ENCODE results near the gene GFOD1. TPM values are rescaled to one million over a fixed set of nuclear protein-coding genes. Genes with fewer than 3 reads are reported as not detected.
"Not testable (repeated sequence)": the region's sequence is repeated elsewhere in the genome, so short reads cannot be mapped to it uniquely, and the experiment has no call there.

GFOD1 gene
- polyA plus RNA-seq, 4 donors = 1.1 to 2.0 (median 1.9) TPM

GRCh38 chr6:13447949-13448724 lies 39.3 kb downstream of the GFOD1 start:
- no peak for DNase-seq (ENCODE audit: low read depth in 4 of 4, low spot score in 2 of 4)

DNA sequence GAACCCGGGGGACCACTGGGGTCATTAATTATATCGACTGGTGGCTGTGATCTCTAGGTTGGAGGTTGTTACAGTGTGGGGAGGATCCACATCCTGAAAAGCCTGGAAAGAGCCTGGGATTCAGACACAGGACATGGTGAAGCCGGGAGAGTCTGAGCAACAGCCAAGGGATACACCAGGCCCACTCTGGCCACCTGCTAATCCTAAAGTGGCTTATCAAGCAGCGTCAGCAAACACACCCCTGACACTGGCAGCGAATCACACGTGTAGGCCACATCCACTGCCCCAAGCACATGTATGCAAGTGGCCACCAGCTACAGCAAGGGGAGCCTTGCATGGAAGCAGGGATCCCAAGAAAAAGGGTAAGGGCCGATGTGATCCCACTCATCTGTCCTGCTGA lies 41.0 kb downstream of the GFOD1 start:
- DNase-seq (ENCODE audit: low read depth in 4 of 4, low spot score in 2 of 4) = no peak

GRCh38 chr6:13445744-13446115 lies 41.7 kb downstream of the GFOD1 start:
- no peak for DNase-seq (ENCODE audit: low read depth in 4 of 4, low spot score in 2 of 4)

GRCh38 chr6:13445005-13445743 lies 42.2 kb downstream of the GFOD1 start:
- no peak for DNase-seq (ENCODE audit: low read depth in 4 of 4, low spot score in 2 of 4)

DNA sequence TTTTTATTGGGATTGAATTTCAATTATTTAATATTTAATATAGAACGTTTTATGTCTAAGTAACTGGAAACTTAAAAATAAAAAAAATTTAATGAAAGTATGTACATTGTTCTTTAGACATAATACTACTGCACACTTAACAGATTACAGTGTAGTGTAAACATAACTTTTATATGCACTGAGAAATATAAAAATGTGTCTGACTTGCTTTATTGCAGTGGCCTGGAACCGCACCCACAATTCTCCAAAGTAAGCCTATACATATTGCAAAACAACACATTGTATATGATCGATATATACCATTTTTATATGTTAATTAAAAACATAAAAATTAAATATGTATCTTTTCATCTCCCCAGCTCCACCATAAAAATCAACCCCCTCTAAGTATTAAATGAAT lies 42.8 kb downstream of the GFOD1 start:
- DNase-seq (ENCODE audit: low read depth in 4 of 4, low spot score in 2 of 4) = no peak

- DNase-seq (ENCODE audit: low read depth in 4 of 4, low spot score in 2 of 4) = not testable (repeated sequence)
These were observed 43.4 kb downstream of the GFOD1 start for GRCh38 chr6:13443978-13444377.

- DNase-seq (ENCODE audit: low read depth in 4 of 4, low spot score in 2 of 4) = no peak
These were observed 45.6 kb downstream of the GFOD1 start for GRCh38 chr6:13441778-13442177.

DNA sequence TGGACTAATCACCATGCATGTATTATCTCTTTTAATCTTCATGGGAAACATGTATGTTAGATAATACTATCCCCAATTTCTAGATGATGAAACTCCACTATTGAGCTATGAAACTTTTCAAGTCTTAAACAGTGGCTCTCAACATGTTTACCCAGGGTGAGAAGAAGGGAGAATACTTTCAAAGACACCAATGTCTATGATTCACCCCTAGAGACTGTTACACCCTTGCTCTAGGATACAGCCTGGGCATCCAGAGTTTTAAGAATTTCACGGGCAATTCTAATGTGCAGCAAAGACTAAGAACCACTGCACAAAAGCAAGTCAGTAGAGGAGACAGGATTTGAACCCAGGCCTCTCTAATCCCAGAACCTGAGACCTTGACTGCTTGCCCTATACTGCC lies 47.8 kb downstream of the GFOD1 start:
- no peak for DNase-seq (ENCODE audit: low read depth in 4 of 4, low spot score in 2 of 4)

DNA sequence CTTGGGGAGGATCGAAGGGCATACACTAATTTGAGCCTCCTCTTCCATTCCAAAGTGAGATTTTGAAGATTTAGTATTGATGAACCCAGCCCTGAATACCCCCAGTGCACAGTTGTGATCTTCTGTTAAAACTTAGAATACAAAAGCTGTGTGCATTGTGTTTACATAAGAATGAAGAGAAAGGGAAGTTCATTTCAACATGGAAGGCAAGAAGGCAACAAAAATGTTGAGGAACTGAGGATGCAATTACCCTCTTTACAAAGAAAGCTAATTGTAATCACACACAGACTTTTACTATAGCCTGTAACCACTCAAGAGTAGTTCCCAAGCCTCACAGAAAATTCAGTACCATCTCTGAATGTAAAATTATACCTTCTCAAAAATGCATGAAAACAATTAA lies 49.3 kb downstream of the GFOD1 start:
- DNase-seq (ENCODE audit: low read depth in 4 of 4, low spot score in 2 of 4) = no peak

DNA sequence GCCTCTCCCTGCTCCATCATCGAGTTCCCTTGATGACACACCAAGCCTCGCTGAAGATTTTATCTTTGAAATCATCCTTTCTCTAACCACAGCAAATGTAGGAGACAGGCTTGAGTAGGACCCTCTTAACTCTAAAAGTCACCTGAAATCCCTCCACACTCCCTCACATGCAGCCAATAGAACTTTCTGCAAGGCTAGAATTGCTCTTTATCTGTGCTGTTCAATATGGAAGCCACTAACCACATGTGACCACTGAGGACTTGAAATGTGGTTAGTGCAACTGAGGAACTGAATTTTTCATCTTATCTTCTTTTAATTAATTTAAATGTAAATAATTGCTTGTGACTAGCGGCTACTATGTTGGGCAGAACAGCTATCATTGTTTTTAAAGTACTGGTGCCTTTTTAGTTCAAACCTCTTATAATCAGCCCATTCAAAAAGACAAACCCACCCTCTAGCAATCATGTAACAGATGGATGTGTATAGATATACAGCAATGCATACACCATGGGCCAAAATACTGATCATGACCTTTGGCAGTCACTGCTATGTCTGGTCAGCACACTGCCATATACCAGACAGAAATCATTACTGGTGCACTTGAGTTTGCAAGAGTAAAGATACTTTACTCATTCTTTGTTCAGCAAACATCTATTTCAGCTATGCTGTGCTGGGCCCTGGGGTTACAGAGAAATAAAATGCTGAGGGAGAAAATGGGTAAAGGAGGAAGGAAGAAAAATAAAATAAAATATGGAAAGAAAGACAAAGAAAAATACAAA lies 50.0 kb downstream of the GFOD1 start:
- no peak for DNase-seq (ENCODE audit: low read depth in 4 of 4, low spot score in 2 of 4)

GRCh38 chr6:13436399-13437217 lies 50.8 kb downstream of the GFOD1 start:
- DNase-seq (ENCODE audit: low read depth in 4 of 4, low spot score in 2 of 4) = no peak

GRCh38 chr6:13435477-13436246 lies 51.7 kb downstream of the GFOD1 start:
- DNase-seq (ENCODE audit: low read depth in 4 of 4, low spot score in 2 of 4) = no peak

GRCh38 chr6:13434777-13435176 lies 52.6 kb downstream of the GFOD1 start:
- DNase-seq (ENCODE audit: low read depth in 4 of 4, low spot score in 2 of 4) = no peak

GRCh38 chr6:13434135-13434775 lies 53.1 kb downstream of the GFOD1 start:
- not testable (repeated sequence) for DNase-seq (ENCODE audit: low read depth in 4 of 4, low spot score in 2 of 4)

DNA sequence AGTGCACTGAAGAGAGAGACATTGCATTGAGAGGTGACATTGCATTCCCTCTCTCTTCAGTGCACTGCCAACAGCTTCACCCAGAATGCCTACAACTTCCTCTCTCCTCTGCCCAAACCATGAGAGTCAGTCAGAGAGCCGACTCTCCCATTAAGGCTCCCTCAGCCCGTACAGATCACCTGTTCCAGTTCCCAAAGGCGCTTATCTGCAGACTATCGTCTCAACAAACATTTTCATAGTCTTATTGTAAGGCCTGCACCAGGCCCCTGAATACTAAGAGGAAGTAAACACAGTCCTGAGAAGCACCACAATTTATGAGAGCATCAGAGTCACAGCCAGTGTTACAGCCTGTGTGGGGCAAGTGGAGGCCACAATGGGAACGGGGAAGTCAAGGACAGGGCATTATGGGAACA lies 53.7 kb downstream of the GFOD1 start:
- no peak for DNase-seq (ENCODE audit: low read depth in 4 of 4, low spot score in 2 of 4)

DNA sequence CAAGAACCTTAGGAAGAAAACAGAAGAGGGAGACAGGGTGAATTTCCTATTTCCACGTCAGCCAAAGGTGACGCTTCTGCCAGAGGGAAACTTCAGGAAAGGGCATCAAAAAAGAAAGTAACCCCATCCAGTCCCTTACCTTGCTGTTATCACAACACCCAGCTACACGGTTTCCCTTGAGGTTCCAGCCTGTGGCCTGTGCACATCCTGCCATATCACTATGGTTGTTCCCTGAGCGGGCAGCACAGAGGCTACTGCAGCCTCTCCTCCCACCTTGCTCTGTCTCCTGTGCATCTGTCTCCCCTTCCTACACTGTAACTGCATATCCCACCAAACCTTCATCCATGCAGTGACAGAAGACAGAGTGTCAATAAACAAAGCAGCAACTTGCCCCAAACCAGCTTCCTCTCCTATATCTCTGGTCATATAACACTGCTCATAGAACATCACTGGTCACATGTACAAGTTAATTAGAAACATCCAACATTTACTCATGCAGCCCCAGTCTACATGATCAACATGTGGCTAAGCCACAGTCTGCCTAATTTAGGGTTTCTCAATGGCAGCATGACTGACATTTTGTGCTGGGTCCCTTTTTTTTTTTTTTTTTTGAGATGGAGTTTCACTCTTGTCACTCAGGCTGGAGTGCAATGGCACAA lies 54.7 kb downstream of the GFOD1 start:
- DNase-seq (ENCODE audit: low read depth in 4 of 4, low spot score in 2 of 4) = no peak

DNA sequence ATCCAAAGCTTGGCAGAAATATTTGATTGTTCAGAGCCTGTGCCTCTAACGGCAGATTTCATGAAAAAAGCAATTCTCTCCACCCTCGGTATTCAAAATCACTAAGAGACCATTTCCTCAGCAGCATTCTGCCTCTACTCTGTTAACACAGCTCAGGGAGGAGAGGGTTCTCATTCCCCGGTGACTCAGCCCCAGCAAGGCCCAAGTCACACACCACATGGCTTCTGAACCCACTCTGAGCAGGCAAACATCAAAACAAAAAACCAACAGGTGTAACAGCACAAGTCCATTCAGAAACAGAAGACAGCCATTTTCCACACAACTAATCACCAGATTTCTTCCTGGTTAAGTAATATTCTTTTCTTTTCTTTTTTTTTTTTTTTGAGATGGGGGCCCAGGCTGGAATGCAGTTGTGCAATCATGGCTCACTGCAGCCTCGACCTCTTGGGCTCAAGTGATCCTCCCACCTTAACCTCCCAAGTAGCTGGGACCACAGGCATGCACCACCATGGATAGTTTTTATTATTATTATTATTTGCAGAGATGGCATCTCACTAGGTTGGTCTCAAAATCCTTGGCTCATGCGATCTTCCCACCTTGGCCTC lies 55.4 kb downstream of the GFOD1 start:
- no peak for DNase-seq (ENCODE audit: low read depth in 4 of 4, low spot score in 2 of 4)

DNA sequence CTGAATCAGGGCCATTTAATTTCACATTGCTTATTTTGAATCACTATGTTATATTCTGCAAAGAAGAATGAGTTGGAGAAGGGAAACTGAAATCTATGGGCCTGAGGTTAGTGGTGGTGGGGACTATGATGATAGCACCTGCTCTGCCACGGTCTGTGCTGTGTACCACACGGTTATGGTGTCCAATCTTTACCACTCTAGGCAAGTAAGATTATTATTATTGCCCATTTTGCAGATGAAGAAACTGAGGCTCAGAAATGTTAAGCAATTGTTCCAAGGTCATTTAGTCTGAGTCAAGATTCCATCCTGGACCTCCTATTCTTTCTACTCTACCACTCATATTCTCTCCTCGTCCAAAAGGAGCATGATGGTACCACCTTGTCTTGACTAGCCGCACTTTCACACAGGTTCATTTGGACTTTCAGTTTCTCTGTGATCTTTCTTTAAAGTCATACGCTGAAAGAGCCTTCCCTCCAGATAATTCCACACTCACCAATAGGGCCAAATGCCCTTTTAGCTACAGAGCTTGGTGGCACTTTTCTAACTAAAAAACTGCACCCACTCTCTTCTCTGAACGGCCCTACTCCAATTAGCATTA lies 56.2 kb downstream of the GFOD1 start:
- no peak for DNase-seq (ENCODE audit: low read depth in 4 of 4, low spot score in 2 of 4)
